ENCODE results near the gene NOMO2.
"Not testable (repeated sequence)": the region's sequence is repeated elsewhere in the genome, so short reads cannot be mapped to it uniquely, and the experiment has no call there.

GRCh38 chr16:18553671-18554070 lies 8.2 kb downstream of the NOMO2 start:
- TF ChIP-seq, protein P1, sequence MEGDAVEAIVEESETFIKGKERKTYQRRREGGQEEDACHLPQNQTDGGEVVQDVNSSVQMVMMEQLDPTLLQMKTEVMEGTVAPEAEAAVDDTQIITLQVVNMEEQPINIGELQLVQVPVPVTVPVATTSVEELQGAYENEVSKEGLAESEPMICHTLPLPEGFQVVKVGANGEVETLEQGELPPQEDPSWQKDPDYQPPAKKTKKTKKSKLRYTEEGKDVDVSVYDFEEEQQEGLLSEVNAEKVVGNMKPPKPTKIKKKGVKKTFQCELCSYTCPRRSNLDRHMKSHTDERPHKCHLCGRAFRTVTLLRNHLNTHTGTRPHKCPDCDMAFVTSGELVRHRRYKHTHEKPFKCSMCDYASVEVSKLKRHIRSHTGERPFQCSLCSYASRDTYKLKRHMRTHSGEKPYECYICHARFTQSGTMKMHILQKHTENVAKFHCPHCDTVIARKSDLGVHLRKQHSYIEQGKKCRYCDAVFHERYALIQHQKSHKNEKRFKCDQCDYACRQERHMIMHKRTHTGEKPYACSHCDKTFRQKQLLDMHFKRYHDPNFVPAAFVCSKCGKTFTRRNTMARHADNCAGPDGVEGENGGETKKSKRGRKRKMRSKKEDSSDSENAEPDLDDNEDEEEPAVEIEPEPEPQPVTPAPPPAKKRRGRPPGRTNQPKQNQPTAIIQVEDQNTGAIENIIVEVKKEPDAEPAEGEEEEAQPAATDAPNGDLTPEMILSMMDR (IDR thresholded peaks at IDR 0.05) = not testable (repeated sequence)
- TF ChIP-seq POLR2A (IDR thresholded peaks at IDR 0.05) = not testable (repeated sequence)

All from heart left ventricle (tissue), 13 donors.